NCI-H774 (cell line): ENCODE measurements around the gene ACTL7A.

Source experiments
- DNase-seq: peaks from one replicate; lab custom pipeline; 2025; lab: John Stamatoyannopoulos, UW

ACTL7A gene

DNA sequence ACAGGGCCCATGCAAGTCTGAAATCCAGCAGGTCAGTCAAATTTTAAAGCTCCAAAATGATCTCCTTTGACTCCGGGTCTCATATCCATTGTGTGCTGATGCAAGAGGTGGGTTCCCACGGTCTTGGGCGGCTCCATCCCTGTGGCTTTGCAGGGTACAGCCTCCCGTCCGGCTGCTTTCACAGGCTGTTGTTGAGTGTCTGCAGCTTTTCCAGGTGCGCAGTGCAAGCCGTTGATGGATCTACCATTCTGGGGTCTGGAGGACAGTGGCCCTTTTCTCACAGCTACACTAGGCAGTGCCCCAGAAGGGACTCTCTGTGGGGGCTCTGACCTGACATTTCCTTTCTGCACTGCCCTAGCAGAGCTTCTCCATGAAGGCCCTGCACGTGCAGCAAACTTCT lies 13.8 kb upstream of the ACTL7A start:
- peak; percentile 9 for DNase-seq

DNA sequence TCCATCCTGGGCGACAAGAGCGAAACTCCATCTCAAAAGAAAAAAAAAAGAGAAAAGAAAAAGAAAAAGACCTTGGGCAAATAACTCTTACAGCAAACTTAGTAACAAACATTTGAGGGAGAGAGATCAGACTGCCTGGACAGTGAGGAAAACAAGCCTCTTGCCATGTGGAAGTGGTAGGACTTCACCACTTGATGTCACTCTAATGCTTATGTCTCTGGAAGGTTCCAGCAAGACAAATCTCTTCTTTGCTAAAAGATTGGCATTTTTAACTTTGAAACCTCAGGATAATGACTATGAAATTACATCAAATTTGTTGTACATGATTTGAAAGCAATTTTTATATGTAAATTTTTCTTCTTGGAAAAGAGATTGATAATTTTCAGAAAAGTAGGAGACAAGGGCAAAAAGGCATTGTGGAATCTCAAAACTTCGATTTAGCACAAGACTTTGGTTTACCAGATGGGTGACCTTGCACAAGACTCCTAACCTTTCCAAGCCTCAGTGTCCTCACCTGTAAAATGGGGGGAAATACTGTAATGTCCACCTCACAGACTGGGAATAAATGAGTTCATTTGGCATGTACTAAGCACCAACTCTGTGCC lies 11.7 kb upstream of the ACTL7A start:
- no peak for DNase-seq

- DNase-seq, result no peak
Observed at GRCh38 chr9:108851138-108851537, 10.9 kb upstream of the ACTL7A start.

DNA sequence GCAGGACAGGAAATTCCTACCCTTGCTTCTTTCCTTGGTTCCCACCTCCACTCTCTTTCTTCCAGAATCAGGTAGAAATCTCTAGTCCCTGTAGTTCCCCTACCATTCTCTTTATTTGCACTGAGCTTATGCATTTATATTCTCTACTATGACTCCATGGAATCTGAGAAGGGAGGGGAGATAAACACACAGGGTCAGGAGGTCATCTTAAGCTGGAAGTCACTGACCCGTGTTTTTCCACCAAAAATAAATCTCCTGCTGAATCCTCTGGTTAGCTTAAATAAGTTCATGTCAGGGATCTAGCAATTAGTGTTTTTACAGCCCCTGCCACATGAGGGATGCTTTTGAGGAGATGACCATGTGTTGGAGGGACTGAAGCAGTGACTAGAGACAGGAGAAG lies 10.0 kb upstream of the ACTL7A start:
- no peak for DNase-seq

GRCh38 chr9:108854094-108854493 lies 8.0 kb upstream of the ACTL7A start:
- DNase-seq, result no peak

DNA sequence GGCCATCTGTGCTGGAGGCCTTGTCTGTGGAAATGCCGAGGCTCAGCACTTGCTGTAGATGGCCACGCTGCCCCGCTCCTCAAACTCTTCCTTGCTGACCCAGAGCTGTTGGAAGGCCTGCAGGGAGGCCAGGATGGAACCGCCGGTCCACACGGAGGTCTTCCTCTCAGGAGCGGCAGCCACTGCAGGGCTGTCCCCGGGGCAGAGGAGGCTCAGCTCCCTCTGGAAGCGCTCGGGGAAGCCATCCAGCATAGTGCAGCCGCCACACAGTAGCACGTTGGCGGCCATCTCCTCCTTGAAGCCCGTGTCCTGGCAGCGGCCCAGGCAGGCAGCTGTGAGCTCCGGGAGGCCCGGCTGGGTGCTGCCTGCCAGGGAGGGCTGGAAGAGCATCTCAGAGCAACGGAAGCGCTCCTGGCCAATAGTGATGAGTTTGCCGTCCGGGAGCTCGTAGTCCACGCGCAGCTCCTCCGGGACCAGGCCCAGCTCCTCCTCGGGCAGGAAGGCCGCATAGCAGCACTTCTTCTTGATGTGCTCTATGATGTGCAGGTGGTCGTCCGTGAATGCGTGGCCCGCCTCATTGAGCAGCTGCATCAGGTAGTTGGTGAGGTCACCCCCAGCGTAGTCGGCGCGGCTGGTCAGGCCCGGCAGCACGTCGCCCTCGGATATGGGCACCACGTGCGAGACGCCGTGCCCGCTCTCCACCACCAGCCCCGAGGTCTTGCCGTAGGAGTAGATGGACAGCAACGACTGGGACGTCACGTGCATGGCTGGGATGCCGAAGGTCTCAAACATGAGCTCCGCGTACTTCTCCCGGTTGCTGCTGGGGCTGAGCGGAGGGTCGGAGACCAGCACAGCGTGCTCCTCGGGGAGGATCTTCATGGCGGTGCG lies 7.2 kb upstream of the ACTL7A start:
- no peak for DNase-seq

- no peak for DNase-seq
Observed at GRCh38 chr9:108855529-108855886, 6.6 kb upstream of the ACTL7A start.

DNA sequence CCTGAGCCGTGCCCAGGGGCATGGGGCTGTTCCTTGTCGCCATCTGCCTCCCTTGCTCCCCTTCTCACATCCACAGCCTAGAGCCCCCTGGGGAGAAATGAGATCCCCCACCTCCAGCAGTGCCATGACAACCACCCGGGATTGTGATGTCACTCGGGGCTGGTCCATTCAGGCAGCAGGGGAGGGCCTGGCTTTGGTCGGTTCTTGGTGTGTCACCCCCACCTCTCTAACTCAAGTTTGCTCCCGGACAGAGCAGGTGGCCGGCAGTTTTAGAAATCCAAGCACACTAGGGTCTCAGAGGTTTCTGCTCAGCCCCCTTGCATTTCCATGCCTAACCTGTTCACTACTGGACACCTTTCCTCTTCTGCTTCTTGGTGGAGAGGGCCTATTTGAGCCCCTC lies 6.2 kb upstream of the ACTL7A start, which contains the start of gene ACTL7B:
Gene ACTL7B, minus strand, starts transcription at position 99 of the 400 bp plus-strand sequence. Its CDS starts 56 bp downstream, at position 43.
- no peak for DNase-seq

DNA sequence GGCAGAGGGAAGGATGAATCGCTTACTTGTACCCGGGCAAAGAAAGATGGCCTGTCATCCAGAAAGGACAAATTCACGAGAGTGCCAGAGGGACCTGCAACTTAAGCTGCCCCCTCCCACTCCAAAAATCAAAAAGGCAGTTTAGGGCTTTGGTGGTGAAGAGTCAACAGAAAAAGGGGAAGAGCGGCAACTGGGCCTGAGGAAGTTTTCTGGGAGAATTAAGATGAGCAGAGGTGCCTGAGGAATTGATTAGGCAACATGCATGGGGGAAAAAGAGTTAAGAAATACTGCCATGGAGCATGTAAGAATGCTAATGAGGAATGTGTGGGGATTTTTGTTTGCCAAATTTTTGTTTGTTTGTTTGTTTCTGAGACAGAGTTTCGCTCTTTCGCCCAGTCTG lies 4.5 kb upstream of the ACTL7A start:
- no peak for DNase-seq

DNA sequence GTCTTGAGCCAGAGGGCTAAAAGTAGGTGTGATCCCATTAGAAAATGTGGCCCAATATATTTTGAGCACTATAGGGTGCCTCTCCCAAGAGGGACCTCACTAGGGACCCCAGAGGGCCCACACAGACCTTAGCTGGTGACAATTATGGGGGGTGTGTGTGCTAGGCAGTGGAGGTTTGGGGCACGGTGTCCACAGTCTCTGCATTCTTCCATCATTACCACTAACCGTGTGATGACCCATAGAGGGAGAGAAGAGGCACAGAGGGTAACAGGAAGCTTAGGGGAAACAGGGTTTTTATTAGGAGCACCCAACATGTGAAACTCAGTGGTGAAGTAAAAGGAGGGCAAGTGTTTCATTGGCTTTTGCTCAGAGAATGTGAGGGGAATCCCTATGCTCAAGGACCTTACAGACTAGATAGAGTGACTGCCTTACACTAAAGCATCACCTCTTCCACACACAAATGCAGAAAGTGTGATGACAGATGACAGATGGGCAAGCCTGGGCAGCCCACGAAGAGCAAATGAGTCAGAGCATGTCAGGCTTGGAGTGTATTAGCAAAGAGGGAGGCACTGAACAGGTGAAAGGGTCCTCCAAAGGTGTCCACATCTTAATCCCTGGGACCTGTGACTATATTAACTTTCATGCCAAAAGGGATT lies 2.5 kb upstream of the ACTL7A start:
- DNase-seq, result no peak

GRCh38 chr9:108860354-108860753 lies 1.7 kb upstream of the ACTL7A start:
- no peak for DNase-seq

GRCh38 chr9:108860764-108861163 lies 1.3 kb upstream of the ACTL7A start:
- DNase-seq, result no peak

DNA sequence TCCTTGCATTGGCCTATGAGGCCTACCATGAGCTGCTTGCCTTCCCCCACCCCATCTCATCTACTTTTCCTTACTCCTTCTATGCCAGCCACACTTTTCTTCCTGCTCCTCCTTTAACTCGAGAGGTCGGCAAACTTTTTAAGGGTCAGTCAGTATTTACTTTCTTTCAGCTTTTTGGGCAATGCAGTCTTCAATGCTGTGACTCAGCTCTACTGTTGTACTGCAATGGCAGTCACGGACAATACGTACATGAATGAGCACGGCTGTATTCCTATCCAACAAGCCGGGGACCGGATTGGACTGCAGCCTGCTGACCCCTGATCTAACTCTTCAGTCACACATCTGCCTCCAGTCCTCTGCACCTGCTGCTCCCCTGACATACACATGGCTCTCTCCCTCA lies 602 bp upstream of the ACTL7A start:
- DNase-seq, result no peak

- DNase-seq, result no peak
Observed at GRCh38 chr9:108863891-108864290, 1.8 kb downstream of the ACTL7A start.

DNA sequence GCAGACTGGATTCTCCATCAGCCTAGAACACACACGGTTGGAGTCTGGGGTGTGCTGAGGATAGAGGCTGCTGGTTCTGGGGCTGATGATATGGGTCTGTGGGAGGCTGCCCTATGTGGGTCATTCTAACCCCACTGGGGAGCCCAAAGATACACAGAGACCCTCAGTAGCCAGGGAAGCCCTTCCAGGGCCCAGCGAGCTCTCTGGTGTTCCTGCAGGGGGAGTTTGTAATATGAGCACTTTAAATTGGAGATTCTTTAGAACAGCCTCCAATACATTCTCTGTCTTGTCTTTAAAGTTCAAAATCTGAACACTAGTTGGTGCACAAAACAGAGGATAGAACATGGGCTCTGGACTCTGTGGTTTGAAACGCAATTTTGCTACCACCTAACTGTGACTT lies 2.4 kb downstream of the ACTL7A start:
- DNase-seq, result no peak

DNA sequence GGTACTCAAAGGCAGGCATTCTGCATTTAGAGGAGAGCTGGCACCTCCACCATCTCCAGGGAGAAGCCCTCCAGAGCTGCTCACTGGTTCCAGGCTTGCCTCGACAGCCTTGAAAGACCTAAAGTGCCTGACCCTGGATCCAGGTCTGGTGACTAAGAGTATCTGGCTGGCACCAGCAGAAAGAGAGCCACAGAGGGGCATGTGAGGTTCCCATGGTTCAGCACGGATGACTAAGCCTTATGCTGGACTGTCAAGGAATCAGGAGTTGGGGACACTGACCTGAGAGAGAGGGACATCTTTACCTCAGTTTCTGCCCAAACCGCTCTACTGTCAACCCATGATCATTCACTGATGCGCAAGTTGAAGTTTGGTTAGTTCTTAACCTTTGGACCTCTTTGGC lies 3.0 kb downstream of the ACTL7A start:
- DNase-seq, result no peak

GRCh38 chr9:108866001-108866420 lies 3.9 kb downstream of the ACTL7A start:
- DNase-seq, result no peak

GRCh38 chr9:108867116-108867515 lies 5.0 kb downstream of the ACTL7A start:
- no peak for DNase-seq

DNA sequence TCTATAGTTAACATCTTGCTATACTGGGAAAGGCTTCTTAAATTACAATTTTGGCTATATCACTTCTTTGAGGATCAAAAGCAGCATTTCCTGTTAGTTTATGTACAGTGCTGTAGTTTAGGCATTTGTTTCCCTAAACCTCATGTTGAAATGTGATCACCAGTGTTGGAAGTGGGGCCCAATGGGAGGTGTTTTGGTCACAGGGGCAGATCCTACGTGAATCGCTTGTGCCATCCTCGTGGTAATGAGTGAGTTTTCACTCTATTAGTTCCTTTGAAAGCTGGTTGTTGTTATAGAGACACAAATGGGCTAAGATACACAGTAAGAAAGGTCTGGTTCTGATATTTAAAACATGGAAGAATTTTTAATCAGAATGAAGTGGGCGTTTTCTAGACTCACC lies 5.8 kb downstream of the ACTL7A start:
- DNase-seq, result no peak

GRCh38 chr9:108869092-108869725 lies 7.1 kb downstream of the ACTL7A start:
- no peak for DNase-seq

DNA sequence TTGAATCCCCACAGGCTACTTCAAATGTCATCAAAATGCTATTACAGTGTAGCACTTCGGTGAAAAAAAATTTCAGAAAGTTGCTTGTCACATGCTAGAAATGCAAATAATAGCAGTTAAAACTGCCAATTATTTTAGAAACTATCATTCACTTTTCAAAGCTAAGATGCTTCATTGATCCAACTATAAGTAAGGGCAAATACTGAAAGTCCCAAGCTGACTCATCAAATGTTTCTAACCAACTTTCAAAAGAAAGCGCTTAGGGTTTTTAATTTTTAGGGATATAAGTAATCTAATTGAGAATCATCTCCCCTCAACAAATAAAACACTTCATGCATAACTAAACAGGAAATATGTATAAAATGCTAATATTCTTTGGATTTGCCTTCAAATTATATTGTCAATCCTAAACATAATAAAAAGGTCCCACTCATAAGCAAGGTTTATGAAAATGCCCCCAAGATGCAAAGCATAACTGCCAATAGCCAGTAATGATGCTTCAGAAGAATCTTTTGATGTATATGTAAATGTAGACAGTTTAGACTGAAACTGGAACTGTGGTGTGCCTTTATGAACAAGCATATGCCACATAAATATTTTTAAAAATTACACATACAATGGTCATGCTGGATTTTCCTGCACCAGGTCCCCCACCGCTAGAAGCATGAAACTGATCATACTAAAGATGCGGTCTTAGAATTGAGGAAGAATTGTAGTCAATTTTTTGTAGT lies 12.2 kb downstream of the ACTL7A start:
- no peak for DNase-seq

- DNase-seq, result no peak
Observed at GRCh38 chr9:108876425-108876824, 14.4 kb downstream of the ACTL7A start.
